H1 (cell line): Measurements from ENCODE around the gene KIZ. TPM values are rescaled to one million over a fixed set of nuclear protein-coding genes. Genes with fewer than 3 reads are reported as not detected.

Experiments
- CTCF ChIA-PET: fragments of 300-600 bp; sonication (Branson Sonifier 250); formaldehyde crosslinking; loops from one replicate; lab custom pipeline; 2021; ENCODE audit not compliant: partially characterized antibody; lab: Charles Lee
- POLR2A ChIA-PET: fragments of 300-600 bp; sonication (Branson Sonifier 250); formaldehyde crosslinking; loops from one replicate; lab custom pipeline; 2021; ENCODE audit warnings: inconsistent platforms; ENCODE audit not compliant: partially characterized antibody; lab: Charles Lee
- DNase-seq, 2 experiments: peaks; one replicate each; pipeline versions ENCODE4 v3.0.0 to v3.0.0-alpha.2; 2010 to 2022; ENCODE audit warnings: low spot score in 2 of 2, low read depth in 1 of 2, mixed read lengths in 1 of 2
- FAIRE-seq: peaks from 2 replicates; lab custom pipeline; 2011; peaks lifted over from hg19 to GRCh38; lab: Jason Lieb, UNC
- H2AFZ ChIP-seq: 2 replicates; pipeline ENCODE4 v1.8.1; 2012; ENCODE audit warnings: low read length, inconsistent platforms
- H2AK5ac ChIP-seq: 2 replicates; pipeline ENCODE4 v1.6.1; 2013; ENCODE audit warnings: low read depth, low read length
- H2BK120ac ChIP-seq: replicated peaks from 2 replicates; pipeline ENCODE3; 2013; ENCODE audit warnings: low read depth, low read length, inconsistent platforms
- H2BK12ac ChIP-seq: 2 replicates; pipeline ENCODE4 v1.6.1; 2013; ENCODE audit warnings: low read depth, low read length
- H2BK15ac ChIP-seq: 2 replicates; pipeline ENCODE4 v1.6.1; 2013; ENCODE audit warnings: low read length
- H2BK20ac ChIP-seq: 2 replicates; pipeline ENCODE4 v1.6.1; 2013; ENCODE audit warnings: low read length
- H2BK5ac ChIP-seq: 2 replicates; pipeline ENCODE4 v1.6.1; 2013; ENCODE audit warnings: low read depth, low read length
- H3K14ac ChIP-seq: 2 replicates; pipeline ENCODE4 v1.6.1; 2013; ENCODE audit warnings: inconsistent platforms; ENCODE audit not compliant: insufficient read length
- H3K18ac ChIP-seq: 2 replicates; pipeline ENCODE4 v1.6.1; 2013; ENCODE audit warnings: low read length; ENCODE audit errors: extremely low read depth
- H3K23ac ChIP-seq: 2 replicates; pipeline ENCODE4 v1.6.1; 2013; ENCODE audit warnings: inconsistent platforms; ENCODE audit not compliant: insufficient read length
- H3K23me2 ChIP-seq: 2 replicates; pipeline ENCODE4 v1.6.1; 2013; ENCODE audit warnings: low read depth, low read length
- H3K27ac ChIP-seq: 2 replicates; pipeline ENCODE4 v1.6.1; 2011; ENCODE audit warnings: low read depth, low read length, inconsistent platforms
- H3K27me3 ChIP-seq, 4 experiments: replicated peaks in 1 of 4; 1 replicate in 1 of 4; 2 replicates in 3 of 4; pipeline versions ENCODE4 v1.6.1 to v1.8.1; 2011 to 2013; ENCODE audit warnings: low read length in 3 of 4, mild to moderate bottlenecking in 3 of 4, inconsistent platforms in 2 of 4, mixed read lengths in 2 of 4, moderate library complexity in 1 of 4; ENCODE audit not compliant: control insufficient read depth in 3 of 4, insufficient read depth in 3 of 4; ENCODE audit errors: extremely low read depth in 1 of 4
- H3K36me3 ChIP-seq, 4 experiments: 2 replicates each; pipeline versions ENCODE4 v1.6.1 to v1.8.1; 2011 to 2013; ENCODE audit warnings: mild to moderate bottlenecking in 4 of 4, low read length in 3 of 4, moderate library complexity in 2 of 4, control low read depth in 1 of 4, inconsistent platforms in 1 of 4; ENCODE audit not compliant: insufficient read depth in 4 of 4, control insufficient read depth in 2 of 4
- H3K4ac ChIP-seq: replicated peaks from 2 replicates; pipeline ENCODE3; 2013; ENCODE audit warnings: low read length, low read depth, mixed read lengths, inconsistent platforms; ENCODE audit not compliant: insufficient read length
- H3K4me1 ChIP-seq, 4 experiments: replicated peaks in 1 of 4; 1 replicate in 1 of 4; 2 replicates in 3 of 4; pipeline versions ENCODE4 v1.6.1 to v1.8.1; 2011 to 2013; ENCODE audit warnings: low read length in 3 of 4, inconsistent platforms in 2 of 4, mixed read lengths in 1 of 4; ENCODE audit not compliant: insufficient read depth in 4 of 4, control insufficient read depth in 3 of 4
- H3K4me2 ChIP-seq, 2 experiments: 2 replicates each; pipeline versions ENCODE4 v1.6.1 to v1.8.1; 2011 to 2013; ENCODE audit warnings: low read depth in 2 of 2, low read length in 2 of 2, control low read depth in 1 of 2, inconsistent platforms in 1 of 2, mild to moderate bottlenecking in 1 of 2; ENCODE audit not compliant: insufficient read depth in 1 of 2
- H3K4me3 ChIP-seq, 4 experiments: fragments of 200-600, 300-600 bp in 1 of 4; sonication (generic), shearing (Covaris generic), sonication (Bioruptor Twin) in 1 of 4; 2 replicates each; pipeline versions ENCODE4 v1.5.1 to v1.8.1; 2011 to 2016; ENCODE audit warnings: low read length in 4 of 4, low read depth in 3 of 4, control low read depth in 2 of 4, inconsistent platforms in 2 of 4, mild to moderate bottlenecking in 2 of 4, mixed read lengths in 1 of 4, moderate library complexity in 1 of 4; ENCODE audit not compliant: insufficient read depth in 2 of 4; ENCODE audit errors: extremely low read depth in 1 of 4
- H3K56ac ChIP-seq: replicated peaks from 2 replicates; pipeline ENCODE3; 2013; ENCODE audit warnings: low read depth, mild to moderate bottlenecking, mixed read lengths, low read length, inconsistent platforms; ENCODE audit not compliant: insufficient read length
- H3K79me1 ChIP-seq: 2 replicates; pipeline ENCODE4 v1.6.1; 2013; ENCODE audit warnings: low read depth, low read length, control low read depth
- H3K79me2 ChIP-seq, 2 experiments: 2 replicates each; pipeline versions ENCODE4 v1.6.1 to v1.8.1; 2012 to 2013; ENCODE audit warnings: low read length in 2 of 2, mild to moderate bottlenecking in 2 of 2, inconsistent platforms in 1 of 2; ENCODE audit not compliant: insufficient read depth in 2 of 2, control insufficient read depth in 1 of 2
- H3K9ac ChIP-seq, 4 experiments: replicated peaks in 1 of 4; 1 replicate in 1 of 4; 2 replicates in 3 of 4; pipeline versions ENCODE4 v1.6.1 to v1.8.1; 2011 to 2013; ENCODE audit warnings: low read depth in 3 of 4, low read length in 3 of 4, control low read depth in 2 of 4, mild to moderate bottlenecking in 2 of 4, moderate library complexity in 2 of 4, inconsistent platforms in 1 of 4; ENCODE audit errors: extremely low read depth in 1 of 4
- H3K9me3 ChIP-seq, 2 experiments: 2 replicates each; pipeline versions ENCODE4 v1.6.1 to v1.8.1; 2012 to 2013; ENCODE audit warnings: mild to moderate bottlenecking in 2 of 2, moderate library complexity in 2 of 2, control low read depth in 1 of 2, inconsistent platforms in 1 of 2, low read depth in 1 of 2, low read length in 1 of 2, mixed read lengths in 1 of 2; ENCODE audit not compliant: insufficient read depth in 2 of 2
- H4K20me1 ChIP-seq, 2 experiments: replicated peaks in 1 of 2; 2 replicates each; pipeline versions ENCODE3 to v1.8.1; 2011 to 2013; ENCODE audit warnings: inconsistent platforms in 2 of 2, low read length in 2 of 2, mild to moderate bottlenecking in 1 of 2; ENCODE audit not compliant: insufficient read depth in 2 of 2, control insufficient read depth in 1 of 2
- H4K5ac ChIP-seq: 2 replicates; pipeline ENCODE4 v1.6.1; 2013; ENCODE audit warnings: low read length, low read depth, mixed read lengths, inconsistent platforms; ENCODE audit not compliant: insufficient read length
- H4K8ac ChIP-seq: 2 replicates; pipeline ENCODE4 v1.8.0; 2013; ENCODE audit warnings: mild to moderate bottlenecking, moderate library complexity, low read length, inconsistent platforms; ENCODE audit not compliant: insufficient read depth; ENCODE audit errors: extremely low read depth
- H4K91ac ChIP-seq: replicated peaks from 2 replicates; pipeline ENCODE3; 2013; ENCODE audit warnings: low read length, mixed read lengths, inconsistent platforms; ENCODE audit not compliant: insufficient read length
- BRCA1 ChIP-seq: IDR thresholded peaks from 2 replicates; pipeline ENCODE4 v1.6.1; 2012; ENCODE audit warnings: low read depth, low read length, improper control_type of control experiment
- GTF2F1 ChIP-seq: IDR thresholded peaks from 2 replicates; pipeline ENCODE4 v1.6.1; 2012; ENCODE audit warnings: low read depth, low read length, improper control_type of control experiment, borderline replicate concordance
- WGBS, 2 experiments: shearing (Covaris generic) in 1 of 2; methylation state at CpG; one replicate each; pipeline versions ENCODE4 v1.1.6 to v1.1.7; 2013 to 2015; ENCODE audit warnings: low lambda C conversion rate in 2 of 2, mixed read lengths in 2 of 2, inconsistent platforms in 1 of 2, low coverage in 1 of 2, missing lambda C conversion rate in 1 of 2; ENCODE audit not compliant: insufficient replicate concordance in 2 of 2, insufficient coverage in 1 of 2, insufficient read length in 1 of 2; ENCODE audit errors: extremely low coverage in 1 of 2, missing lambda C conversion rate in 1 of 2; 5-methylcytosine and 5-hydroxymethylcytosine counted together
- polyA plus RNA-seq, 7 experiments: library from polyadenylated mRNA; depleted of rRNA in 3 of 7; stranded (reverse) in 5 of 7; unstranded in 2 of 7; fragments of >200 nt in 5 of 7; fragments of 200-250 nt in 2 of 7; gene quantifications; 1 replicate in 5 of 7; 2 replicates in 1 of 7; 4 replicates in 1 of 7; pipeline versions ENCODE4 v1.2.1 to v1.2.3, GENCODE V29; 2011 to 2013; ENCODE audit warnings: missing spikeins in 2 of 7, mixed read lengths in 2 of 7
- total RNA-seq: library from RNA; stranded (reverse); fragmentation: NEBNext Ultra II Directional; extraction: Animal tissue kit (Norgen Biotek cat#: 25700); gene quantifications from 2 replicates; pipeline ENCODE4 v1.2.1, GENCODE V29; 2021

KIZ gene
- total and polyA plus RNA-seq, 2 of the 8 experiments (the other 6 are each of a cell fraction or from before 2014, with no cell fraction given) = 13.0 to 51.7 TPM

DNA sequence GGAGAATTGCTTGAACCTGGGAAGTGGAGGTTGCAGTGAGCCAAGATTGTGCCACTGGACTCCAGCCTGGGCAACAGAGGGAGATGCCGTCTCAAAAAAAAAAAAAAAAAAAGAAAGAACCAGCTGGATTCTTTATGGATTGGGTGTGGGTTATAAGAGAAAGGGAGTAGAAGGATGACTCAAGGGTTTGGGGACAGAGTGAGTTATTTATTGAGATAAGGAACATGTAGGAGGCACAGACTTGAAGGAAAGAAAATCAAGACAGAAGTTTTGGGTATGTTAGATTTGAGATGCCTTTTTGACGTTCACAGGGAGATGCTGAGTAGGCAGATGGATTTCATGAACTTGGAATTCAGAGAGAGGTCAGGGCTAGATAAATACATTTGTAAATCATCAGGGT is 47.6 kb downstream of the KIZ start:
- H2BK5ac ChIP-seq = no peak overlapping the region
- no peak overlapping the region for H3K4me3 ChIP-seq
- ChIA-PET CTCF (interaction anchor here (0.7 kb wide), 1 partner anchor 437 kb away, joined by 3 read pairs; no protein-coding TSS in a partner anchor), POLR2A (interaction anchor here (1.5 to 5.1 kb wide), 2 partner anchors 10 to 18 kb away, joined by 4 to 22 read pairs; no protein-coding TSS in a partner anchor)
- H3K14ac ChIP-seq = no peak overlapping the region
- H3K56ac ChIP-seq = no peak overlapping the region
- no peak overlapping the region for H2AK5ac ChIP-seq
- no peak overlapping the region for H2BK15ac ChIP-seq
- DNase-seq = no peak
- no peak overlapping the region for H4K5ac ChIP-seq
- H3K18ac ChIP-seq = no peak overlapping the region
- H3K36me3 ChIP-seq = no peaks in the 10 kb centered on the region; a peak in 2 of 8 replicates
- no peak overlapping the region for H3K27ac ChIP-seq
- no peak overlapping the region for H2AFZ ChIP-seq
- H4K8ac ChIP-seq = no peak overlapping the region
- H3K27me3 ChIP-seq = no peaks in the 10 kb centered on the region
- no peaks in the 10 kb centered on the region for H4K20me1 ChIP-seq
- no peak overlapping the region for H3K4me2 ChIP-seq
- no peak overlapping the region for H3K4ac ChIP-seq
- no peak overlapping the region for H2BK12ac ChIP-seq
- H3K79me2 ChIP-seq = no peaks in the 10 kb centered on the region
- H4K91ac ChIP-seq = no peak overlapping the region
- no peak overlapping the region for H2BK120ac ChIP-seq
- no peak overlapping the region for H3K23ac ChIP-seq
- peaks cover 0 to 7% (median 3%) of the 10 kb centered on the region in 4 experiments; a peak in 2 of 7 replicates for H3K4me1 ChIP-seq
- no peak overlapping the region for H2BK20ac ChIP-seq
- H3K9me3 ChIP-seq = no peaks in the 10 kb centered on the region
- no peaks in the 10 kb centered on the region for H3K79me1 ChIP-seq
- FAIRE-seq = no peak
- H3K9ac ChIP-seq = no peak overlapping the region
- H3K23me2 ChIP-seq = no peaks in the 10 kb centered on the region
- WGBS, 2 experiments = 85% methylated on average over 2 of the region's 2 CpGs; no CpG with 5 or more reads in 1 of the 2 experiments
- no peak for TF ChIP-seq GTF2F1
- no peak for TF ChIP-seq BRCA1
